Stimulated activated CD4-positive, alpha-beta T cell treated with anti-CD3 and anti-CD28 coated beads, TNF-alpha, amount 100 ng/mL, for 24 hours (primary cell): ENCODE data around the gene TMPRSS11A.

ENCODE experiments used
- DNase-seq, 3 experiments: peaks; one replicate each; pipeline ENCODE4 v3.0.0-alpha.2; 2020; ENCODE audit warnings: low read depth in 3 of 3

TMPRSS11A gene

GRCh38 chr4:67963356-67963755 lies at the start of gene TMPRSS11A:
TMPRSS11A (minus strand) TSS chr4:67963493; CDS start chr4:67963393, 100 bp downstream.
- DNase-seq = no peak

DNA sequence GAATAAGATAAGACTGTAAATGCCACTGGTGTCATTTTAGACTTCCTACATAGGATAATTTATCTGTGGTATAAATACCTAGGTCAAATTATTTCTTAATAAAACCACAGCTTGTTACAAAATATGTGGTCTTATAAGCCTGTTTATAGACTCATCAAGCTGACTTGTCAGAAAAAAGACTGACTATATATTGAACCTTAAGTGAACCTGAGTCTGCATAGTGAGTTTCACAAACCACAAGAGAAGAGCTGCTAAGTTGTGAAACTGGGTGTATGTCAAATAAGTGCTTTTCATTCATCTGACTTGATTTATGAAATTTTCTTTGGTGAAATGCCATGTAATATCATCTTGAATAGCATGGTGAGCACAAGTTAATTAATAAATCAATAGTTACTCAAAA lies 48.4 kb upstream of the TMPRSS11A start:
- DNase-seq = no peak

- DNase-seq = no peak
Measured at GRCh38 chr4:68002906-68003305, 39.6 kb upstream of the TMPRSS11A start.

GRCh38 chr4:67996127-67996526 lies 32.8 kb upstream of the TMPRSS11A start:
- no peak for DNase-seq

GRCh38 chr4:67988991-67989390 lies 25.7 kb upstream of the TMPRSS11A start:
- no peak for DNase-seq

DNA sequence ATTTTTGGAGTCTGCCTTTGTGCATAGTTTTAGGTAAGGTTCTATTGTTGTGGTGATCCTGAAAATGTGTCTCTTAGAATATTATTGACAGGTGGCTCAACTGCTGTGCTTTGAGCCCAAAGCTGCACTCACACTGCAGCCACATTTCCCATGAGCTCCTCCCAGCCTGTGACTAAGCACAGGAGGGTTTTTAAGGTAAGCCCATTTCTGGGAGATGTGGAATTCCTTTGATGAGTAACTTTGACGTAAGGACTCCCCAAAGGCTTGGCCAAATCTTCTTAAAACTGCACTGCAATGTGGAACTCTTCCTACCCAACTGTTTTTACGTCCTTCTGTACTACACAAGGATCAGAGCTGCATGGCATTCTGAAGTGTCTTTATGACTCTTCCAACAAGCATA lies 20.0 kb upstream of the TMPRSS11A start:
- no peak for DNase-seq

DNA sequence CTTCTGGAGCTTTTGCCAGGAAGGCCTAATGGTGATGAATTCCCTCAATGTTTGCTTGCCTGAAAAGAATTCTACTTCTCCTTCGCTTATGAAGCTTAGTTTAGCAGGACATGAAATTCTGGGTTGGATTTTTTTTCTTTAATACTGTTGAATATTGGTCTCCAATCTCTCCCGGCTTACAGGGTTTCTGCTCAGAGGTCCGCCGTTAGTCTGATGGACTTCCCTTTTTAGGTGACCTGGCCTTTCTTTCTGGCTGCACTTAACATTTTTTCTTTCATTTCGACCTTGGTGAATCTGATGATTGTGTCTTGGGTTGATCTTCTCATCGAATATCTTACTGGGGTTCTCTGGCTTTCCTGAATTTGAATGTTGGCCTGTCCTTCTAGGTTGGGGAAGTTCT lies 17.2 kb upstream of the TMPRSS11A start:
- DNase-seq = no peak

DNA sequence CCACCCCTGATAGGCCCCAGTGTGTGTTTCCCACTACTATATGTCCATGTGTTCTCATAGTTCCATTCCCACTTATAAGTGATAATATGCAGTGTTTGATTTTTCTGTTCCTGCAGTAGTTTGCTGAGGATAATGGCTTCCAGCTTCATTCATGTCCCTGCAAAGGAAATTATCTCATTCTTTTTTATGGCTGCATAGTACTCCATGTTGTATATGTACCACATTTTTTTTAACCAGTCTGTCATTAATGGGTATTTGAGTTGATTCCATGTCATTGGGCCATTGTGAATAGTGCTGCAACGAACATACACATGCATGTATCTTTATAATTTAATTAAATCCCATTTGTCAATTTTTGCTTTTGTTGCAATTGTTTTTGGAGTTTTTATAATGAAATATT lies 10.3 kb upstream of the TMPRSS11A start:
- no peak for DNase-seq

DNA sequence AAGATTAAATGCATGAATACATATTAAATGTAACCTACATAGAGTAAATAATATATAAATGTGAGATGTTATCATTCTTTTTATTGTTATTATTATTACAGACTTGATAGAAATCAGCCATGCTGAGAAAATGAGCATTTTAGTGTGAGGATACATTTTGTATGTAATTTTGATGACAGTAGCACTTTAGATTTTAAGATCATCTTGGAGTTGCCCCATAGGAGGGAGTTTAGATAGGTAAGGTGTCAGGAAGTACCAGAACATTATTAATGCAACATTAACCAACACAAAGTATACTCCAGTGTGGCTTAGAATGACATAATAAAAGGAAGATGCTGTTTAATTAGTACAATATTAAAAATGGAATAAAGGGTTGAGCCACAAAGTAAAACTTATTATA lies 8.4 kb downstream of the TMPRSS11A start:
- no peak for DNase-seq

DNA sequence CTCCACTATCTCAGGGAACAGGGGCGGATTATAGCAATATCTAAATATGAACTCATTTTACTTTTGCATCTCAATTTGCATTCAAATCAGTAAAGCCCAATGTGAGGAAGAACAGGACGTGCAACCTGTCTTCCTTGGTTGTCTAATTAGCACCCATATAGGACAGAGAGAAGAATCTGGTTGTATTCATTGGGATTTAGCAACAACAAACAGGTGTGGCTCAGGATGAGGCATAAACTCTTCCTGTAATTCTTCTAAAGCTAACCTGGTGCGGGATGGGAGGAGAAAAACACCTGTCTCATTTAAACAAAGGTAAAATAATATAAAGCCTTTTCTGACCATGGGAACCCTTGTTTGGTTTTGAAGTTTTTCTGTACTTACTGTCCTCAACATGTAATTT lies 22.2 kb downstream of the TMPRSS11A start:
- DNase-seq = no peak

DNA sequence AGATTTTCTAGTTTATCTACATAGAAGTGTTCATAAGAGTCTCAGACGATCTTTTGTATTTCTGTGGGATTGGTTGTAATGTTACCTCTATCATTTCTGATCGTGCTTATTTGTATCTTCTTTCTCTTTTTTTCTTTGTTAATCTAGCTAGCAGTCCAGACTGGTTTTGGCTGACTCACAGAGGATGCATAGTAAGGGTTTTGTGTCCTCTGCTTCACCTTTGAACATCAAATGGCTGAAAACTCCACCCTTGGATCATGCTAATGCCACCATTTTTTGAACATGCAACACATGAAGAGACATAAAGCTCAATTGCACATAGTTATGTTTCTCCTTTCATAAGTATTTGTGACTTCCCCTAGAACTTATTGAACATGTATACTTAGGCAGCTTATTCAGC lies 22.8 kb downstream of the TMPRSS11A start:
- no peak for DNase-seq

DNA sequence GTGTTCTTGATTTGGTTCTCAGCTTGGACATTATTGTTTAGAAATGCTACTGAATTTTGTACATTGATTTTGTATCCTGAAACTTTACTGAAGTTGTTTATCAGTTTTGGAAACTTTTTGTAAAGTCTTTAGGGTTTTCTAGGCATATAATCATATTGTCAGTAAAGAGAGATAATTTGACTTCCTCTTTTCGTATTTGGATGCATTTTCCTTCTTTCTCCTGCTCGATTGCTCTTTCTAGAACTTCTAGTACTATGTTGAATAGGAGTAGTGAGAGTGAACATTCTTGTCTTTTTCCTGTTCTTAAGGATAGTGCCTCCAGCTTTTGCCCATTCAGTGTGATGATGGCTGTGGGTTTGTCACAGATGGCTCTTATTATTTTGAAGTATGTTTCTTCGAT lies 24.1 kb downstream of the TMPRSS11A start:
- no peak for DNase-seq

DNA sequence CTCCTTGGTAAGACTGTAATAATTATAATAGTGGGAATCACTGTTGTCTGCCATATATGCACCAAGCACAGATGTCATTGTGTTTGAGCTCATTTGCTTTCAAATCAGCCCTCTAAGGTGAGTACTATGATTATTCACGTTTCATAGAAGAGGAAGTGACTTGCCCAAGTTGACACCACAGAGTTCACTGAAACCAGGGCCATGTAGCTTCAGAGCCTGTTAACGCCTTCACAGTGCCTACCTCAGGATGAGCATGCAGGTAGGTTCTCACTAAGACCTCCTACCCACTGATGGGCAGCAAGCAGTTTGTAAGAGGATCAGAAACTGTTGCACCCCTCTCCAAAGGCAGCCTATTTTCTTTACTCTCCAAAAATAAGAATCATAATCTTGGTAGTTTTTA lies 27.4 kb downstream of the TMPRSS11A start:
- no peak for DNase-seq

DNA sequence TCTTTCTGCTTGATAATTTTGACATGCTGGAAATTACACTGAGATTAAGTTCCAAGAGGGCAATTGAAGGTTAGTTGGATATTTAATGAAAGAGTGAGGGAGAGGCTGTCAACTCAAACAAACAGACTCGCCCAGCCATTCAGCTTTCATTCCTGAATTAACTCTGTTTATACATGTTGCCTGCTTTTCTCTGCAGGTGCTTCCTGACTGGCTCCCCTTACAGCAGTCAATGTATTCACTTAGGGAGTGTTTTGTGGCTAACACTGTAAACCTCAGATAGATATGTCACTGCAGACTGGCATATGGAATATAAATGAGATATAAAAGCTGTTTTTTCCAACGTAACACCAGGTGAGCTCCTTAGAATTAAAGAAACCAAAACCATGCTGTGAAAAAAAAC lies 28.7 kb downstream of the TMPRSS11A start:
- DNase-seq = no peak

- no peak for DNase-seq
Measured at GRCh38 chr4:67933755-67934154, 29.5 kb downstream of the TMPRSS11A start.

DNA sequence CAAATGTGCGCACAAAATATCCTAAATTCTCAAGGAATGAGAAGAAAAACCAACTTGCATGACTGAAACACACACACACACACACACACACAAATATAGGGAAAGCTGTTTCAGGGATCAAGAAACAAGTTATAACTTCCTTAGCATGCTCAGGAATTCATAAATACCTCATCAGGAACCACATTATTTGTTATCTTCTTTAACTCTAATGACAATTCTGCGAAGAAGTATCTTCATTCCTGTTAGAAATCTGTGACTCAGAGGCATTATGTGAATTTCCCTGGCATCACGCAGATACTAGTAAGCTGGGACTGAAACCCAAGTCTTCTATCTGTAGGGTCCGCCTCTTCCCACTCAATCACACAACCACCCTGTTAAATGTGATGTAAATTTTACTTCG lies 30.3 kb downstream of the TMPRSS11A start:
- no peak for DNase-seq

DNA sequence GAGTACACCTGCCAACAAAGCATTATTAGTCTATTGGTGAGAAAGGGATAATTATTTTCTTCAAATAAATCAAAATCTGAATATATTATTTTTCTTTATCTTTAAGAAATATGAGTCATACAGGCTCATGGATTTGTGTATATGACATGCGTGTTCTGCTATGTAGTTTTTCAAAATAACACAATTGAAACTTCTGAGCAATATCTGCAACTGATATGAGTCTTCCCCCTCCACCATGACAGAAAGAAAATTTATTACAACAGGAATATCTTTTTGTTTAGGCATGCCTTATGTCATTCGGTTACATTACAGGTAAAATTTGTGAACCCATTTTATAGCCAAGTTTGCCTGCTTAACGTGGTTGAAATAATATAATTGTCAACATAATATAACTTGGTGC lies 32.0 kb downstream of the TMPRSS11A start:
- no peak for DNase-seq

- no peak for DNase-seq
Measured at GRCh38 chr4:67929426-67929825, 33.9 kb downstream of the TMPRSS11A start.

DNA sequence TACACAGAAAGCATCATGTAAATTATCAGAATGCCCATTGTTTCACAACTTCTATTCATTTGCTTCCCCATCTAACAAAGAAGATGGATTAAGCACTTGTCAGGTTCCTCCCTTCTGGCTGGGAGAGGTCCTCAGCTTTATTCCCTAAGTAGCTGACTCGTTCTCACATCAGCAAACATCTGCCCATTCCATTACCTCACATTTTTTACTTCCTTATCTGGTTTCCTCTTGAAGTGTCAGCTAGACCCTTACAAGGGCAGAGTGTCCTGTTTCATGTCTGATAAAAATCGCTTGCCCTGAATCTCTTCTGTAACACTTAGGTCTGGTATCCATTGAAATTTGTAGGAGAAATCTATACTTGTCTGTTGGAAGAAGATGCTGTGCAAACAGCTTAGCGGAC lies 34.7 kb downstream of the TMPRSS11A start:
- no peak for DNase-seq

- no peak for DNase-seq
Measured at GRCh38 chr4:67927251-67927650, 36.0 kb downstream of the TMPRSS11A start.

- no peak for DNase-seq
Measured at GRCh38 chr4:67926485-67926884, 36.8 kb downstream of the TMPRSS11A start.

DNA sequence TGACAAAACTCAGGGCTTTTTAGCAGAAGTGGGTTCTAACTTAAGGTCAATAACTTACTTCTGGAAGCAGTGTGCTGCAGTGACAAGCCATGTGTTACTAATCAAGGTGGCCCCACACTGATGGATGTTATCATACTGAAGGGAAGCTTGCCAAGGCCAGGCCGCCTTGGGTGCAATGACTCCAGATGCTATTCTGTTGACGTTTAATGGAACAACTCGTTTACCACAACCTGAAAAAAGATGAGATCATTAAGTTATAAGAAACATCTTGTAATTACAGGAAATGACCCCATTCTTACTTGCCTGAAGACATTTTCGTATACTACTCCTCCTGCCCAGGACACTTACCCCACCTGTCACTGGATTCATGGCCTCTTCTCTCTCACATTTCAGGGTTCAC lies 40.6 kb downstream of the TMPRSS11A start:
- DNase-seq = no peak

- DNase-seq = no peak
Measured at GRCh38 chr4:67918428-67918827, 44.9 kb downstream of the TMPRSS11A start.

DNA sequence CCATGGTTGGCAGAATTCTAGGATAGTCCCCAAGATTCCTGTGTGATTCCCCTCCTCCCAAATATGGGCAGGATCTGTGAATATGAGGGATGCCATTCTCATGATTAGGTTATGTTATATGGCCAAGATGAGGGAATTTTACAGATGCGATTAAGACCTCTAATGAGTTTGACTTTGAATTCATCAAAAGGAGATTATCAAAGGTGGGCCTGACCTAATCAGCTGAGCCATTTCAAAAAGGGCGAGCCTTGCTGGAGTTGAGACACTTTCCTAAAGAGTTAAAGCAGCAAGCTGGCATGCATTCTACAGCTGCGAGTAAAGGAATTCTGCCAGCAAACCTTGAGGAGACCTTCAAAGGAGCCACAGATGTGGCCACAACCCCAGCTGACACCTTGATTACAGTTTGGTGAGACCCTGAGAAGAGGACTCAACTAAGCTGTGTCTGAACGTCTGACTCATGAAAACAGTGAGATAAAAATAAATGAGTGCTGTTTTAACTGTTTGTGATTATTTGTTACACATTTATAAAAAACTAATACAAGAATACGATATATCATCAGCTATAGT lies 47.8 kb downstream of the TMPRSS11A start:
- DNase-seq = no peak

DNA sequence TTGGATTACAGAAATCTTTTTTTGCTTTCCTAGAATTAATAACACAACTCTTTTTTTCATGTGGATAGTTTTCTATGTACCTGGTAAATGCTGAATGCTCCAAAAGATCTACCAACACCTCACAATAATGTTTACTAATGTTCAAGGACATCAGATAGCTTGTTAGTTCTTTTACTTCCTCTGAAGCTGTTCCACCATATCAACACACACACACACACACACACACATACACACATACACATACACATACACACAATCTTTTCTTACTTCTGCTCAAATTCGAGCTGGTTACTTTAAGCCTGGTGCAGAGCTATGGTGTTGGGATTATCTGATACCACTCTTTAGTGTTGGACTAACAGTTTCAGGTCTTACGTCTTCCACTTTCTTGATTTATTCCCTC lies 51.2 kb downstream of the TMPRSS11A start:
- DNase-seq = no peak
